Left ventricle myocardium superior (tissue), 1 donor: ENCODE results near the gene RBM4. TPM values are rescaled to one million over a fixed set of nuclear protein-coding genes. Genes with fewer than 3 reads are reported as not detected.
"Not testable (repeated sequence)": the region's sequence is repeated elsewhere in the genome, so short reads cannot be mapped to it uniquely, and the experiment has no call there.

Experiments
- ATAC-seq: fragments of 200-7000 bp; cut with Tn5 transposase; one replicate; pipeline ENCODE4 v1.9.1; 2020; ENCODE audit warnings: mild to moderate bottlenecking, moderate library complexity
- DNase-seq: peaks from one replicate; pipeline ENCODE4 v3.0.0-alpha.2; 2020
- intact Hi-C: fragments of 100-400 bp; cut with micrococcal nuclease; formaldehyde crosslinking; loops from one replicate; pipeline ENCODE4 v1.11.0; 2022
- total RNA-seq: library from RNA; stranded (reverse); fragmentation: NEBNext Ultra II Directional; extraction: Animal tissue kit (Norgen Biotek cat#: 25700); gene quantifications from one replicate; pipeline ENCODE4 v1.2.1, GENCODE V29; 2021
- donor health status: DM: no; HTN: yes; CAD: no; lungs with severe emphysema.

RBM4 gene
- total RNA-seq, 1 donor from 2014 or later = 69.5 TPM

- ATAC-seq (no peak), DNase-seq (no peak)
- intact Hi-C loops = no loop called here
These were observed 26.0 kb upstream of the RBM4 start for GRCh38 chr11:66612458-66612857.

GRCh38 chr11:66614073-66614472, 24.4 kb upstream of the RBM4 start:
- intact Hi-C loops = no loop called here
- no peak for ATAC-seq
- no peak for DNase-seq

DNA sequence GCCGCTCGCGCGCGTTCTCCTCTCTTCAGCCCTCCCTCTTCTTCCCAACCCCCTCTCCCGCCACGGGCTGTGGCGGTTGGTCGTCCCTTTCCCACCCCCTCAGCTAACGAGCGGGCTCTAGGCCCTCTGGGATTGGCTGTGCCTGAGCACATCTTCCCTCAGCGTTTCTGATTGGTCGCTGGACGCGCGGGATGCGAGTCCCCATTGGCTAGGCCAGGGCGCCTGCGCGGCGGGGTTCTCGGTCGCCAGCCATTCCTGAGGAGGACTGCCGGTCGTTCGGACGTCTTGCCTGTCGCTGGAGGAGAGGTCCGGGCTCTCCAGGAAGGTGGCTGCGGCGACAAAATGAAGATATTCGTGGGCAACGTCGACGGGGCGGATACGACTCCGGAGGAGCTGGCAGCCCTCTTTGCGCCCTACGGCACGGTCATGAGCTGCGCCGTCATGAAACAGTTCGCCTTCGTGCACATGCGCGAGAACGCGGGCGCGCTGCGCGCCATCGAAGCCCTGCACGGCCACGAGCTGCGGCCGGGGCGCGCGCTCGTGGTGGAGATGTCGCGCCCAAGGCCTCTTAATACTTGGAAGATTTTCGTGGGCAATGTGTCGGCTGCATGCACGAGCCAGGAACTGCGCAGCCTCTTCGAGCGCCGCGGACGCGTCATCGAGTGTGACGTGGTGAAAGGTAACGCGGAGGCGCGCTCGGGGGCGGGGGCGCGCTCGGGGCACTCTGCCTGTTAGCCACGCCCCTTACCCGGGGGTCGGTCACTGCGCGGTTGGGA, 21.9 kb upstream of the RBM4 start, which contains the start of gene RBM14:
Gene RBM14, plus strand, starts transcription at position 252 of the 776 bp plus-strand sequence. Its CDS starts 91 bp downstream, at position 343.
- intact Hi-C loops = no loop called here
- peak; percentile 99 for DNase-seq
- peak; percentile 97 for ATAC-seq

- intact Hi-C loops = no loop called here
- ATAC-seq (peak; percentile 47), DNase-seq (peak; percentile 86)
These were observed 21.2 kb upstream of the RBM4 start for GRCh38 chr11:66617155-66617834.

- intact Hi-C loops = no loop called here
- peak; percentile 9 for ATAC-seq
- DNase-seq = no peak
These were observed 19.4 kb upstream of the RBM4 start for GRCh38 chr11:66619080-66619554.

DNA sequence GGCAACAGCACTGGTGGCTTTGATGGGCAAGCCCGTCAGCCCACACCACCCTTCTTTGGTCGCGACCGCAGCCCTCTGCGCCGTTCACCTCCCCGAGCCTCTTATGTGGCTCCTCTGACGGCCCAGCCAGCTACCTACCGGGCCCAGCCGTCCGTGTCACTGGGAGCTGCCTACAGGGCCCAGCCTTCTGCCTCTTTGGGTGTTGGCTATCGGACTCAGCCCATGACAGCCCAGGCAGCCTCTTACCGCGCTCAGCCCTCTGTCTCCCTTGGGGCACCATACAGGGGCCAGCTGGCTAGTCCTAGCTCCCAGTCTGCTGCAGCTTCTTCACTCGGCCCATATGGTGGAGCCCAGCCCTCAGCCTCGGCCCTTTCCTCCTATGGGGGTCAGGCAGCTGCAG, 14.1 kb upstream of the RBM4 start:
- intact Hi-C loops = no loop called here
- ATAC-seq = peak; percentile 23
- no peak for DNase-seq

GRCh38 chr11:66625041-66625751, 13.3 kb upstream of the RBM4 start:
- no peak for ATAC-seq
- no peak for DNase-seq
- intact Hi-C loops = no loop called here

- no peak for DNase-seq
- no peak for ATAC-seq
- intact Hi-C loops = no loop called here
These were observed 12.8 kb upstream of the RBM4 start for GRCh38 chr11:66625752-66626149.

DNA sequence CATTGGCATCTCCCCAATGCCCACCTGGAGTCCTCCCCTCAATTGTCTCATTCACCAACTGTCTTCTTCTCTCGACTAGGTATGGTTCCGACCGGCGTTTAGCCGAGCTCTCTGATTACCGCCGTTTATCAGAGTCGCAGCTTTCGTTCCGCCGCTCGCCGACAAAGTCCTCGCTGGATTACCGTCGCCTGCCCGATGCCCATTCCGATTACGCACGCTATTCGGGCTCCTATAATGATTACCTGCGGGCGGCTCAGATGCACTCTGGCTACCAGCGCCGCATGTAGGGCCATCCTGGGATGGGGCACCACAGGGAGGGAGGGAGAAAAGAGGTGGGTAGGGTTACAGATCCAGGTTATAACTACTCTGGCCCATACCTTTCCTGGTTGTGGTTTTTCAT, 12.1 kb upstream of the RBM4 start:
- intact Hi-C loops = no loop called here
- ATAC-seq (no peak), DNase-seq (no peak)

GRCh38 chr11:66626926-66627325, 11.6 kb upstream of the RBM4 start:
- peak; percentile 14 for ATAC-seq
- intact Hi-C loops = no loop called here

GRCh38 chr11:66628061-66628603, 10.4 kb upstream of the RBM4 start:
- DNase-seq = no peak
- no peak for ATAC-seq
- intact Hi-C loops = no loop called here

More at GRCh38 chr11:66626926-66627325, 11.6 kb upstream of the RBM4 start:
- DNase-seq = no peak

DNA sequence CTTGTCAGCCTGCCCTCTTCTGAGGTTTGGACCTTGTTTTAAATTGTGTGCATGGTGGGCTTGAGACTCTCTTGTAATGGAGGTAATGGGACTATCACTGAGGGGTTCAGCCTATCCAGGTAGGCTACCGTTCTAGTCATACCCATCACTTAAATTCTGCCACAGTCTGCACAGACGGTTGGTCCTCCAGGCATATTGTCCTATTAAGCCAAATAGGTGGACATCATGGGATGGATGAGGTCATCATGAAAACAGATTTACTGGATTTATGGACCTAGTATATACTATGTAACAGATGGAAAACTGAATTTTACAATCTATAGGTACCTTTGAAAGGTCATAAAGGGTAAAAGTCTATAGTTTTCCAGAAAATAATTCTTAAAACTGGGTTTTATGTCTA, 9.1 kb upstream of the RBM4 start:
- intact Hi-C loops = no loop called here
- DNase-seq (no peak), ATAC-seq (no peak)

GRCh38 chr11:66631883-66632282, 6.6 kb upstream of the RBM4 start:
- DNase-seq (no peak), ATAC-seq (no peak)
- intact Hi-C loops = no loop called here

DNA sequence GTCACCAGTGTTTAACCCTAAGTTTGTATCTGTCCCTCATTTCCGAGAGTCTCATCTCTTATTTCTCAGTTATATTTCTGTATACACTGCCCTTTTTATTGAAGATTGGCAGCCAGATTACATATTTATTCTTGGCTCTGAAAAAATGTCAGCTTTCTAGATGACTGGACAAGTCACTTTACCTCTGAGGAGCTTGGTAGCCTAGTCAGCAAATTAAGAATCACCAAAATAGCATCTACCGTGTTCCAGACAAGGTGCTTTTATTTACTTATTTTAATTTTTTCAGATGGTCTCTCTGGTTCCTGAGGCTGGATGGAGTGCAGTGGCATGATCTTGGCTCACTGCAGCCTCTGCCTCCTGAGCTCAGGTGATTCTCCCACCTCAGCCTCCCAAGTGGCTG, 5.6 kb upstream of the RBM4 start:
- ATAC-seq (no peak), DNase-seq (no peak)
- intact Hi-C loops = no loop called here

- intact Hi-C loops = no loop called here
- DNase-seq (no peak), ATAC-seq (no peak)
These were observed 2.1 kb upstream of the RBM4 start for GRCh38 chr11:66636411-66636810.

DNA sequence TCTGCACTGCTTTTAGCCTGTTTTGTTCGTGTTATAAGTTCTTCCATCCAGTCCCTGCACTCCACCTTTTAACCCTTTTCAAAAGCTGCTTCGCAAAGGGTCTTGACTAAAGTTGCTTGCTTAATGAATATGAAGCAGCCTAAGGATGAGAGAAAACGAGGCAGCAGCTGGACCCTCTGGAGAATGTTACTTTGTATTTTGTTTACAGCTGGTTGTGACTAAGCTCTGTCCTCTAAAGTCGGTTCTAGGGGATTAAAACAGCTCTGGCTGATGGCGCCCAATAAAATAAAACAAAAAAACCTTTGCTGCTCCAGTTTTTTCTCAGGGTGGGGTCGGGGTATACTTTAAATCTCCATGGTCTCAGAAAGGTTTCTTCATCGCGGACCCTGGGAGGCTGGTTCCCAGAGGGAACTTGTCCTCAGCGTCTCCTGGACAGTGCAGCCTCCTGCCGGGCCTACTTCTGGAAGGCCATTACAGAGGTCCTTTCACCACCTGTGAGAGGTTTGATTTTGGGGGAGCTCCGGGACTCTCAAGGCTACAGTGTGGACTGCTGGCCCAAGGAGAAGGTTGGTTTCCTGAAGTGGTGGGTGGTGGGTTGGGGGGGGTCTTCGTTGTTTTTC, 836 bp upstream of the RBM4 start:
- ATAC-seq = peak; percentile 1
- no peak for DNase-seq
- intact Hi-C loops = no loop called here

DNA sequence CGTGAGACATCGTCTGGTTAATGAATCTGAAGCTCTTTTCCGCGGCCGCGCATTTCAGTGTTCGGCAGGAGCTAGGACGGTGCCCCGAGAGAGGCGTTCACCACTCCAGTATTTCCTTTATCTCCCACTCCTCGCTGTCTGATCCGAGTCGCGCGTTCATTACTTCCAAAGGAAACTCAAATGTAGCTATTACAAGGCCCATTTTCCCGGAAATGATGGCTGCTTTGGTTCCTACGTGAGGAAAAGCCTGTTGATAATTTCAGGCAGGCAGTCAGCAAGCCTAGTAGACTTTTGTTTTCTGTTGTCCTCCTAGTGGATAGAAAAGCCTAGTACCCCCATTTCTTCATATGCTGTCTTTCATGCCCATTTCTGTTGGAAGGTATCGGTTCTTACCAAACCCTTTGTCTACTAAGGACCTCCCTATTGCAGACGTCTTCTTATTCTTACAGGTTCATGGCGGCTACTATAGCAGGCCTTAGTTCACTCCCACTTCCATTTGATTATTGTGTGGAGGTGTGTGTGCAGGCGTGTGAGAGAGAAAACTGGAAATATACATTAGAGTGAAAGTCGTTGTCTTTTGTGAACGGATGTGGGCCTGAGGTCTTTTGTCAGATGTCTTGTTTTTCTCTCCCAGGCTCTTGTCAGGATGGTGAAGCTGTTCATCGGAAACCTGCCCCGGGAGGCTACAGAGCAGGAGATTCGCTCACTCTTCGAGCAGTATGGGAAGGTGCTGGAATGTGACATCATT, 737 bp downstream of the RBM4 start:
- no peak for DNase-seq
- intact Hi-C loops = no loop called here
- ATAC-seq = peak; percentile 5

GRCh38 chr11:66639814-66640340, 1.4 kb downstream of the RBM4 start:
- intact Hi-C loops, ATAC-seq: not testable (repeated sequence)

More at GRCh38 chr11:66639814-66640340, 1.4 kb downstream of the RBM4 start:
- not testable (repeated sequence) for DNase-seq
